CD4-positive, CD25-positive, alpha-beta regulatory T cell (primary cell): ENCODE measurements around the gene EYA2. TPM values are rescaled to one million over a fixed set of nuclear protein-coding genes. Genes with fewer than 3 reads are reported as not detected.

Experiments used
- ATAC-seq, 2 donors: fragments of 150-1000 bp; cut with Tn5 transposase; one replicate each; pipeline ENCODE4 v1.10.0; 2021; ENCODE audit warnings: low read depth in 2 of 2, moderate number of reproducible peaks in 2 of 2, moderate library complexity in 1 of 2
- DNase-seq, 3 donors: peaks; one replicate each; pipeline versions ENCODE4 v3.0.0 to v3.0.0-alpha.2; 2012 to 2022; ENCODE audit warnings: mixed read lengths in 1 of 3
- H3K27ac ChIP-seq: one replicate; pipeline ENCODE4 v1.7.0; 2013; ENCODE audit warnings: mild to moderate bottlenecking, low read length; ENCODE audit not compliant: insufficient read depth, poor library complexity, severe bottlenecking
- H3K27me3 ChIP-seq: one replicate; pipeline ENCODE4 v1.7.0; 2013; ENCODE audit warnings: low read length; ENCODE audit not compliant: control insufficient read depth, insufficient read depth
- H3K36me3 ChIP-seq: one replicate; pipeline ENCODE4 v1.7.0; 2013; ENCODE audit warnings: mild to moderate bottlenecking, low read length, moderate library complexity; ENCODE audit not compliant: control insufficient read depth, insufficient read depth
- H3K4me1 ChIP-seq: 2 replicates; pipeline ENCODE4 v1.7.0; 2013; ENCODE audit warnings: mild to moderate bottlenecking, low read length; ENCODE audit not compliant: insufficient read depth, control insufficient read depth, poor library complexity, severe bottlenecking
- H3K4me3 ChIP-seq: one replicate; pipeline ENCODE4 v1.7.0; 2013; ENCODE audit warnings: low read depth, mild to moderate bottlenecking, low read length, moderate library complexity
- H3K9me3 ChIP-seq, 2 experiments: 1 replicate in 1 of 2; 2 replicates in 1 of 2; pipeline ENCODE4 v1.7.0; 2013; ENCODE audit warnings: low read length in 2 of 2, mild to moderate bottlenecking in 1 of 2, moderate library complexity in 1 of 2; ENCODE audit not compliant: control insufficient read depth in 2 of 2
- H3K27ac Mint-ChIP-seq, 3 donors: one replicate each; pipeline ENCODE4 v1.8.0; 2020 to 2022; ENCODE audit warnings: mild to moderate bottlenecking in 3 of 3, mixed read lengths in 3 of 3, moderate library complexity in 2 of 3
- H3K27me3 Mint-ChIP-seq: one replicate; pipeline ENCODE4 v1.8.0; 2022; ENCODE audit warnings: mild to moderate bottlenecking, mixed read lengths
- H3K36me3 Mint-ChIP-seq: one replicate; pipeline ENCODE4 v1.8.0; 2020; ENCODE audit warnings: mixed read lengths
- H3K4me1 Mint-ChIP-seq, 4 donors: one replicate each; pipeline ENCODE4 v1.8.0; 2020 to 2022; ENCODE audit warnings: mixed read lengths in 4 of 4, mild to moderate bottlenecking in 1 of 4
- H3K4me3 Mint-ChIP-seq, 4 donors: one replicate each; pipeline ENCODE4 v1.8.0; 2020 to 2022; ENCODE audit warnings: mild to moderate bottlenecking in 4 of 4, mixed read lengths in 4 of 4, moderate library complexity in 3 of 4
- H3K9me3 Mint-ChIP-seq, 7 donors: one replicate each; pipeline ENCODE4 v1.8.0; 2020 to 2022; ENCODE audit warnings: mixed read lengths in 7 of 7, mild to moderate bottlenecking in 3 of 7, moderate library complexity in 2 of 7
- polyA plus RNA-seq, 4 donors: library from polyadenylated mRNA; unstranded; fragments of 300-500 nt; fragmentation: Illumina TruSeq; gene quantifications; one replicate each; pipeline ENCODE4 v1.2.3, GENCODE V29; 2021
- total RNA-seq: library from RNA; stranded (reverse); gene quantifications from one replicate; pipeline ENCODE4 v1.2.3, GENCODE V29; 2022

Gene EYA2
- total and polyA plus RNA-seq, 5 donors from 2014 or later, result not detected

DNA sequence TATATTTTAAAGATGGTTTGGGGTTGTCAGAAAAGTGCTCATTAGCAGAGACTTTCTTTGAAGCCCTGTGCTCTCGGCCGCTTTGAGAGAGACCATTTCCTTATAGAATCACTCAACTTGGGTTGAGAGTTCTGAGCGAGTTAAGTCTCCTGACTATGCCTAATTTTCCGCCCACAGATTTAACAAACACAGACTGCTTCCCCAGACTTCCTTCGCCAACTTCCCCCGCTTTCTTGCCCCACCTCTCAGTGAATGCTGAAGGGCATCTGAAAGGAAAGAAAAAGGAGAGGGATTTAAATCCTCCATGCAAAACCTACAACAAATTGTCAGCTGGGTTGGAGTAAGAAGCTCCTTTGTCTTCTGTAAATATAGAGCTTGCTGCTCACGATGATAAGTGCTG is 224.0 kb downstream of the EYA2 start:
- Histone ChIP-seq H3K9me3 (no peaks in the 10 kb centered on the region), H3K4me1 (no peaks in the 10 kb centered on the region), H3K4me3 (no peak overlapping the region), H3K27me3 (peaks cover 3% of the 10 kb centered on the region), H3K27ac (no peak overlapping the region), H3K36me3 (no peaks in the 10 kb centered on the region)
- no peaks in the 10 kb centered on the region for H3K36me3 Mint-ChIP-seq
- peaks cover 15% of the 10 kb centered on the region for H3K27me3 Mint-ChIP-seq
- no peaks in the 10 kb centered on the region for H3K4me1 Mint-ChIP-seq
- no peak overlapping the region for H3K4me3 Mint-ChIP-seq
- ATAC-seq, result no peak
- H3K9me3 Mint-ChIP-seq, result peaks cover 0 to 6% (median 0%) of the 10 kb centered on the region in 7 donors
- H3K27ac Mint-ChIP-seq, result no peak overlapping the region
- DNase-seq, result no peak

GRCh38 chr20:47120346-47120936 is 225.8 kb downstream of the EYA2 start:
- Mint-ChIP-seq H3K9me3 (peaks cover 0 to 6% (median 0%) of the 10 kb centered on the region in 7 donors), H3K27me3 (peaks cover 19% of the 10 kb centered on the region), H3K27ac (no peak overlapping the region), H3K4me3 (no peak overlapping the region), H3K4me1 (no peaks in the 10 kb centered on the region), H3K36me3 (no peaks in the 10 kb centered on the region)
- H3K4me3 ChIP-seq, result no peak overlapping the region
- no peaks in the 10 kb centered on the region for H3K4me1 ChIP-seq
- H3K9me3 ChIP-seq, result no peaks in the 10 kb centered on the region
- DNase-seq (no peak), ATAC-seq (no peak)
- H3K27ac ChIP-seq, result no peak overlapping the region
- H3K36me3 ChIP-seq, result no peaks in the 10 kb centered on the region
- H3K27me3 ChIP-seq, result peaks cover 4% of the 10 kb centered on the region

GRCh38 chr20:47122560-47122959 is 227.9 kb downstream of the EYA2 start:
- Mint-ChIP-seq H3K36me3 (no peaks in the 10 kb centered on the region), H3K27ac (no peak overlapping the region), H3K27me3 (peaks cover 31% of the 10 kb centered on the region), H3K4me1 (no peaks in the 10 kb centered on the region), H3K9me3 (peaks cover 0 to 4% (median 0%) of the 10 kb centered on the region in 7 donors), H3K4me3 (no peak overlapping the region)
- DNase-seq (no peak), ATAC-seq (no peak)
- Histone ChIP-seq H3K4me1 (no peaks in the 10 kb centered on the region), H3K27me3 (peaks cover 4% of the 10 kb centered on the region), H3K27ac (no peak overlapping the region), H3K36me3 (no peaks in the 10 kb centered on the region), H3K4me3 (no peak overlapping the region), H3K9me3 (no peaks in the 10 kb centered on the region)

DNA sequence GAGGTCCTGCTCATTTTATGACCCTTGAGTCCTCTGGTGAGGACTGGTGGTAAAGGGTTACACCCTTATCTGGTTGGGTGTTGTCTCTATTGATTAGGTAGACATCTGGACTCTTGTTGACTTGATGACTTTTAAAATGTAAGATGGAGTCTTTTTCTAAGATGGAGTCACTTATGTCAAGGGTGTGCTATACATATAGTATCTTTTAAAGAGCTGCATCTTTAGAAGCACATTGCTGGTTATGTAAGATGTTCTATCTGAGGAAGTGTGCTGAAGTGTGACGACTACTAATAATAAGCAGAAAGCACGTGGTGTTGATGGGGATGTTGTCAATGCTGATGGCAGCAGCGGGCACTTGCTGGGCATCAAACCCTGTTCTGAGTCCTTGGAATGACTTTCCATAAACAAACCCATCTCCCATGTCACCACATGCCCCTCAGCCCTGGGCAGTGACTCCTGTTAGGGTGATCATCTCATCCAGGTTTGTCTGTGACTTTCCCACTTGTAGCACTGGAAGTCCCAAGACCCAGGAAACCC is 229.6 kb downstream of the EYA2 start:
- Histone ChIP-seq H3K9me3 (no peaks in the 10 kb centered on the region), H3K4me1 (no peaks in the 10 kb centered on the region), H3K36me3 (no peaks in the 10 kb centered on the region), H3K27ac (no peak overlapping the region), H3K27me3 (peaks cover 4% of the 10 kb centered on the region), H3K4me3 (no peak overlapping the region)
- no peaks in the 10 kb centered on the region for H3K36me3 Mint-ChIP-seq
- H3K27me3 Mint-ChIP-seq, result peaks cover 40% of the 10 kb centered on the region
- H3K9me3 Mint-ChIP-seq, result peaks cover 0 to 3% (median 0%) of the 10 kb centered on the region in 7 donors
- DNase-seq, result no peak
- no peak overlapping the region for H3K27ac Mint-ChIP-seq
- H3K4me3 Mint-ChIP-seq, result no peak overlapping the region
- ATAC-seq, result no peak
- no peaks in the 10 kb centered on the region for H3K4me1 Mint-ChIP-seq

DNA sequence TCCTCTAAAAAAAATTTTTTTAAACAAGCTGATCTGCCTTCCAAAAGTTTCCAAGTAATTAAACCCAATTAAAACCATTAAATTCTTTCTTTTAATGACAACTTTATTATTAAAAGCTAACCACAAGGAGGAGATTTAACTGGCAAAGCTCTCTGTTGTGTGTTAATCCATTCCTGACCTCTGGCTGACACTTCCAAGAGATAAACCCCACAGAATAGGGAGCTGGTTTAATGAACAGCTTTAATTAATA is 230.8 kb downstream of the EYA2 start:
- Histone ChIP-seq H3K4me1 (no peaks in the 10 kb centered on the region), H3K4me3 (no peak overlapping the region), H3K27ac (no peak overlapping the region), H3K27me3 (peaks cover 1% of the 10 kb centered on the region), H3K9me3 (no peaks in the 10 kb centered on the region), H3K36me3 (no peaks in the 10 kb centered on the region)
- H3K36me3 Mint-ChIP-seq, result no peaks in the 10 kb centered on the region
- ATAC-seq, result no peak
- no peak overlapping the region for H3K4me3 Mint-ChIP-seq
- peaks cover 41% of the 10 kb centered on the region for H3K27me3 Mint-ChIP-seq
- no peaks in the 10 kb centered on the region for H3K4me1 Mint-ChIP-seq
- DNase-seq, result no peak
- peaks cover 0 to 1% (median 0%) of the 10 kb centered on the region in 7 donors for H3K9me3 Mint-ChIP-seq
- no peak overlapping the region for H3K27ac Mint-ChIP-seq

- peaks cover 1% of the 10 kb centered on the region for H3K27me3 ChIP-seq
- H3K4me3 ChIP-seq, result no peak overlapping the region
- Mint-ChIP-seq H3K27ac (no peak overlapping the region), H3K9me3 (peaks cover 0 to 1% (median 0%) of the 10 kb centered on the region in 7 donors), H3K36me3 (no peaks in the 10 kb centered on the region), H3K4me3 (no peak overlapping the region), H3K27me3 (peaks cover 41% of the 10 kb centered on the region), H3K4me1 (no peaks in the 10 kb centered on the region)
- DNase-seq, result no peak
- no peaks in the 10 kb centered on the region for H3K36me3 ChIP-seq
- H3K27ac ChIP-seq, result no peak overlapping the region
- ATAC-seq, result no peak
- no peaks in the 10 kb centered on the region for H3K4me1 ChIP-seq
- H3K9me3 ChIP-seq, result no peaks in the 10 kb centered on the region
Measured at GRCh38 chr20:47125758-47126591, 231.3 kb downstream of the EYA2 start.

- no peak overlapping the region for H3K4me3 ChIP-seq
- no peak overlapping the region for H3K27ac Mint-ChIP-seq
- H3K27me3 ChIP-seq, result peaks cover 1% of the 10 kb centered on the region
- no peaks in the 10 kb centered on the region for H3K4me1 Mint-ChIP-seq
- H3K4me1 ChIP-seq, result no peaks in the 10 kb centered on the region
- H3K9me3 Mint-ChIP-seq, result peaks cover 0 to 1% (median 0%) of the 10 kb centered on the region in 7 donors
- peaks cover 40% of the 10 kb centered on the region for H3K27me3 Mint-ChIP-seq
- no peak for ATAC-seq
- no peak overlapping the region for H3K4me3 Mint-ChIP-seq
- H3K36me3 Mint-ChIP-seq, result no peaks in the 10 kb centered on the region
- H3K36me3 ChIP-seq, result no peaks in the 10 kb centered on the region
- no peak for DNase-seq
- no peaks in the 10 kb centered on the region for H3K9me3 ChIP-seq
- no peak overlapping the region for H3K27ac ChIP-seq
Measured at GRCh38 chr20:47126709-47127108, 232.1 kb downstream of the EYA2 start.

GRCh38 chr20:47127546-47127945 is 232.9 kb downstream of the EYA2 start:
- Mint-ChIP-seq H3K9me3 (peaks cover 0 to 1% (median 0%) of the 10 kb centered on the region in 7 donors), H3K36me3 (no peaks in the 10 kb centered on the region), H3K4me1 (no peaks in the 10 kb centered on the region), H3K27me3 (peaks cover 39% of the 10 kb centered on the region), H3K4me3 (no peak overlapping the region), H3K27ac (no peak overlapping the region)
- Histone ChIP-seq H3K4me3 (no peak overlapping the region), H3K27ac (no peak overlapping the region), H3K4me1 (no peaks in the 10 kb centered on the region), H3K36me3 (no peaks in the 10 kb centered on the region), H3K9me3 (no peaks in the 10 kb centered on the region), H3K27me3 (peaks cover 1% of the 10 kb centered on the region)
- no peak for ATAC-seq
- DNase-seq, result no peak
